H1 (cell line): ENCODE measurements around the gene PDCD2. TPM values are rescaled to one million over a fixed set of nuclear protein-coding genes. Genes with fewer than 3 reads are reported as not detected.

Experiments used
- ATF2 ChIP-seq: IDR thresholded peaks from 2 replicates; pipeline ENCODE4 v1.6.1; 2012; ENCODE audit warnings: low read length, inconsistent platforms
- ATF3 ChIP-seq: IDR thresholded peaks from 2 replicates; pipeline ENCODE4 v1.6.1; 2011; ENCODE audit warnings: low read depth, mild to moderate bottlenecking, low read length; ENCODE audit not compliant: insufficient read depth
- CREB1 ChIP-seq: IDR thresholded peaks from 2 replicates; pipeline ENCODE4 v1.6.1; 2012; ENCODE audit warnings: inconsistent platforms
- CTBP2 ChIP-seq: IDR thresholded peaks from 2 replicates; pipeline ENCODE4 v1.7.0; 2011; ENCODE audit warnings: borderline replicate concordance, mild to moderate bottlenecking, moderate library complexity, mixed read lengths, low read length; ENCODE audit not compliant: insufficient read depth, insufficient read length
- E2F6 ChIP-seq: IDR thresholded peaks from 2 replicates; pipeline ENCODE4 v1.6.1; 2012; ENCODE audit warnings: inconsistent platforms
- EZH2 ChIP-seq: fragments of 200-600 bp; sonication (generic); IDR thresholded peaks from 2 replicates; pipeline ENCODE4 v1.7.1; 2012; ENCODE audit warnings: low read depth, mild to moderate bottlenecking, moderate library complexity, low read length, inconsistent platforms; ENCODE audit not compliant: severe bottlenecking
- GABPA ChIP-seq: IDR thresholded peaks from 2 replicates; pipeline ENCODE4 v1.6.1; 2011; ENCODE audit warnings: mild to moderate bottlenecking, low read length, moderate library complexity, borderline replicate concordance; ENCODE audit not compliant: insufficient read depth
- HDAC6 ChIP-seq: IDR thresholded peaks from one replicate; pipeline ENCODE4 v1.7.1; 2012; ENCODE audit warnings: low read depth, mild to moderate bottlenecking, inconsistent platforms, low read length, moderate library complexity
- JUND ChIP-seq: IDR thresholded peaks from 2 replicates; pipeline ENCODE4 v1.6.1; 2011; ENCODE audit warnings: mild to moderate bottlenecking, improper control_type of control experiment, low read length
- KDM1A ChIP-seq: fragments of 200-600, 300-600 bp; sonication (generic); IDR thresholded peaks from 2 replicates; pipeline ENCODE4 v1.7.1; 2016; ENCODE audit warnings: mild to moderate bottlenecking, low read length, borderline replicate concordance
- KDM5A ChIP-seq: fragments of 200-600 bp; IDR thresholded peaks from 2 replicates; pipeline ENCODE4 v1.7.1; 2012; ENCODE audit warnings: mild to moderate bottlenecking, low read length, inconsistent platforms, mixed read lengths
- MAX ChIP-seq: IDR thresholded peaks from 2 replicates; pipeline ENCODE4 v1.6.1; 2012; ENCODE audit warnings: inconsistent platforms
- RAD21 ChIP-seq, 2 experiments: IDR thresholded peaks in 1 of 2; conservative IDR thresholded peaks in 1 of 2; 2 replicates each; pipeline ENCODE4 v1.6.1; 2011; ENCODE audit warnings: low read depth in 2 of 2, low read length in 2 of 2, improper control_type of control experiment in 1 of 2, inconsistent platforms in 1 of 2, mild to moderate bottlenecking in 1 of 2, moderate library complexity in 1 of 2
- RBBP5 ChIP-seq: IDR thresholded peaks from 2 replicates; pipeline ENCODE4 v1.7.1; 2012; ENCODE audit warnings: low read depth, mild to moderate bottlenecking, inconsistent platforms, low read length, moderate library complexity, borderline replicate concordance
- RXRA ChIP-seq: IDR thresholded peaks from 2 replicates; pipeline ENCODE4 v1.6.1; 2011; ENCODE audit warnings: low read depth, mild to moderate bottlenecking, low read length, moderate library complexity; ENCODE audit not compliant: insufficient read depth
- SAP30 ChIP-seq: fragments of 300-600 bp; sonication (generic); IDR thresholded peaks from 2 replicates; pipeline ENCODE4 v1.7.1; 2012; ENCODE audit warnings: low read length, moderate library complexity, mild to moderate bottlenecking, inconsistent platforms; ENCODE audit not compliant: insufficient read depth, insufficient replicate concordance
- SIN3A ChIP-seq, 2 experiments: IDR thresholded peaks in 1 of 2; conservative IDR thresholded peaks in 1 of 2; 2 replicates each; pipeline ENCODE4 v1.6.1; 2011 to 2012; ENCODE audit warnings: low read length in 2 of 2, improper control_type of control experiment in 1 of 2, low read depth in 1 of 2, mild to moderate bottlenecking in 1 of 2
- TBP ChIP-seq: IDR thresholded peaks from 2 replicates; pipeline ENCODE4 v1.6.1; 2011; ENCODE audit warnings: low read depth, low read length, improper control_type of control experiment
- TEAD4 ChIP-seq: IDR thresholded peaks from 2 replicates; pipeline ENCODE4 v1.6.1; 2012; ENCODE audit warnings: low read depth, low read length, inconsistent platforms, mixed read lengths
- polyA plus RNA-seq, 7 experiments: library from polyadenylated mRNA; depleted of rRNA in 3 of 7; stranded (reverse) in 5 of 7; unstranded in 2 of 7; fragments of >200 nt in 5 of 7; fragments of 200-250 nt in 2 of 7; gene quantifications; 1 replicate in 5 of 7; 2 replicates in 1 of 7; 4 replicates in 1 of 7; pipeline versions ENCODE4 v1.2.1 to v1.2.3, GENCODE V29; 2011 to 2013; ENCODE audit warnings: missing spikeins in 2 of 7, mixed read lengths in 2 of 7
- total RNA-seq: library from RNA; stranded (reverse); fragmentation: NEBNext Ultra II Directional; extraction: Animal tissue kit (Norgen Biotek cat#: 25700); gene quantifications from 2 replicates; pipeline ENCODE4 v1.2.1, GENCODE V29; 2021

Gene PDCD2
- total and polyA plus RNA-seq, 2 of the 8 experiments (the other 6 are each of a cell fraction or from before 2014, with no cell fraction given): 74.1 to 116 TPM

GRCh38 chr6:170552765-170553533 lies 31.5 kb downstream of the PDCD2 start, which contains the start of gene PSMB1 (continued):
- TF ChIP-seq GABPA (peak; percentile 91), EZH2 (no peak), RAD21 (IDR thresholded peaks at IDR 0.05 in 1 of 2, conservative IDR thresholded peaks at IDR 0.05 in 1 of 2; ENCODE audit: low read depth in 2 of 2, low read length in 2 of 2) (no peak), TEAD4 (no peak), HDAC6 (no peak), RXRA (no peak), RBBP5 (no peak), MAX (peak; percentile 60; the same call in 1 of the 2 replicates), SIN3A (conservative IDR thresholded peaks at IDR 0.05 in 1 of 2, IDR thresholded peaks at IDR 0.05 in 1 of 2; ENCODE audit: low read depth in 1 of 2, low read length in 2 of 2) (peak in 1 of 2 experiments; percentile 91; a peak in 2 of 4 replicates), CTBP2 (no peak), KDM5A (peak; percentile 74; the same call in 1 of the 2 replicates), CREB1 (peak; percentile 91), JUND (no peak; the same call in 1 of the 2 replicates), KDM1A (no peak), ATF3 (no peak), E2F6 (0 out of 2 replicates have a peak, but pooled peaks have one; percentile 23), SAP30 (no peak), TBP (peak; percentile 93), ATF2 (0 out of 2 replicates have a peak, but pooled peaks have one; percentile 18)
